ENCODE measurements around the gene DIPK1A.

DIPK1A gene

GRCh38 chr1:92952714-92953113 lies 8.5 kb downstream of the DIPK1A start:
- DNase-seq = no peak

DNA sequence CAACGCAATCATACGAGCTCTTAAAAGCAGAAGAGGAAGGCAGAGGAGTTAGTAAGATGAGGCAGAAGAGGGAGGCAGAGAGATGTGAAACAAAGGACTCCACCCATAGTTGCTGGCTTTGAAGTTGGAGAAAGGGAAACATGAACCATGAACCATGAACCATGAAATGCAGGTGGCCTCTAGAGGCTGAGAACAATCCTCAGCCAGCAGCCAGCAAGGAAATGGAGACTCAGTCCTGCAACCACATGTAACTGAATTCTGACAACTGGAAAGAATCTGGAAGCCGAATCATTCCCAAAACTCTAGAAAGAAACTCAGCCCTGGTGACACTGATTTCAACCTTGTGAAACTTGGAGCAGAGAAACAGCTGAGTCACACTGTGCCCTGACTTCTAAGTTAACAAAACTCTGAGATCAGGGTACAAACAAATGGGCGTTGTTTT lies 10.1 kb downstream of the DIPK1A start:
- DNase-seq = no peak

DNA sequence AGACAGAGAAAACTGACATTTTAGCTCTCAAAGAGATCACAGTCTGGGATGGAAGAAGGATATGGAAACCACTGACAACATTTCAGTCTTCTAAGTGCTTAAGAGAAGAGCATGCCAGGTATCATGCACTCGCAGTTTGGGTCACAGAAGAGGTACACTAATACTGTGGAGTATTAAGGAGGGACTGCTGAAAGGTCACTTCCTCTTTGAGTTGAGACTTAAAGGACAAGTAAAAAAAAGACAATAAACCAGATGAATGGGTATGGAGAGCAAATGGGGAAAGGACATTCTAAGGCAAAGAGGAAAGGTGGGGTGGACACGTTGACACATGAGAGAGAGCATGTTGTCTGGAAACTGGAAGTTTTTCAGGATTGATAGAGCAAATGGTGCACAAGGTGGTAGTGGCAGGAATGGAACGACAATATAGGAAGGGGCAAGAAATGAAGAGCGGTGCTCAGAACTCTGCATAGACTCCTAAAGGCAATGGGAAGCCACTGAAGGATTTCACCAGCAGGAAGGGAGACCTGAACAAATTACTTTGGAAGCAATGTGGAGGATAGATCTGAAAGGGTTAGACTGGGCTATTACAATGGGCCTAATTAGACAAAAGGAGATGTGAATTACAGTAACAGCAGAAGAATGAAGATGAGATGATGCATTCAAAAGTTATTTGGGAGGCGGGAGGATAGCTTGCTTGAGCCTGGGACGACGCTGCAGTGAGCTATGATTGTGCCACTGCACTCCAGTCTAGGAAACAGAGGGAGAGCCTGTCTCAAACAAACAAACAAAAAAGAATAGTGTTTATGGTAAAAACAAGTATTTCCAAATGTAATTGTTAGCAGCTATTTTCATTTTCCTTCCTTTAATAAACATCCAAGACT lies 11.1 kb downstream of the DIPK1A start:
- DNase-seq = no peak

- DNase-seq = no peak
Observed at GRCh38 chr1:92948071-92948470, 13.2 kb downstream of the DIPK1A start.

- no peak for DNase-seq
Observed at GRCh38 chr1:92945748-92946270, 15.5 kb downstream of the DIPK1A start.

DNA sequence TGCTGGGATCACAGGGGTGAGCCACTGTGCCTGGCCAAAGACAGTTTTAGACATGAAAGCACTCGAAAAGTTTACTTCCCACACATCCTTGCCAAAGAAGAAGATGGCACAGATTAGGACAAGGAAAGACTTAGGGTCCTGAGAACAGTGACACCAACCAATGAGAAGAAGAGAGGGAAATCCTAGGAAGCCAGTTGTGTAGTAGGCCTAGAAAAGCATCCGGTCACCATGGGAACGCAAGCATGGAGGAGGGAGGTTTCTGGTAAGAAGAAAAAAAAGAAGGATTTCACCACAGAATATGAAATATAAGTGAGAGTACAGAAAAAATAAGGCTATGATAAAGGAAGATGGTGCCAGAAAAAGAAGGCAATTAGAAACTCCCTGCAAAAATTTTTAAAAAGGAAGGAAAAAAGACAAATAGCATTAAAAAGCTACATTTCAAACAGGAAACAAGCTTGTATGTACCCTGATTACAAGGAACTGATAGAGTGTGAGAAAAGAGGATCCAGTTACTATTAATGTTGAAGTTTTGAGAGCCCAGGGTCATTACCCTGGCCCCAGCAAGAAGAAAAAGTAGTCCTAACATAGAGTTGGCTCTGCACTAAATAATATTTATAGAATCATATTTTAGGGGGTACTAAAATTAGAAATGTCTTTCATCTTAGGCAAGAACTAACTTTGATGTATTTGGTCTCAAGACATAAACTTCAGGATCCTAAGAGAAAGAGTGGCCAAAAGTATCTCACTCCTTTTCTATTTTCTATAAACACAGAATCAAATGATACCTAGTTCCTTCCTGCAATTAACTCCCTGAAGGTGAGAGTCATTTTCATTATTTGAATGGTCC lies 16.1 kb downstream of the DIPK1A start:
- DNase-seq = no peak

DNA sequence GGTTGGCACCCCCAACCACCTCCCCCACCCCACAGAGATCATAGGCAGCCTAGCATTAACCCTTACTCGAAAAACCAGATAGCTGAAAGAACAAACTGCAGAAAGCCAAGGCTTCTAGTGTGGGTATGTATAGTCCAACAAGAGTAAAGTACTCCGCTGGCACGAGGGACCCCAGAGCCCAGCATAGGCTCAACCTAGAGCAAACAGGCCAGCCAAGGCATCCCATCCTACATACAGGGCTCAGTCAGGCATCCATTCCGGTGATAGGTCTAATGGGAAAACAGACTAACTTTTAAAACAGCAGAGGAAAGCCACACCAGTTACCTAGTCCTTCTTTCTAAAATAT lies 17.8 kb downstream of the DIPK1A start:
- no peak for DNase-seq

DNA sequence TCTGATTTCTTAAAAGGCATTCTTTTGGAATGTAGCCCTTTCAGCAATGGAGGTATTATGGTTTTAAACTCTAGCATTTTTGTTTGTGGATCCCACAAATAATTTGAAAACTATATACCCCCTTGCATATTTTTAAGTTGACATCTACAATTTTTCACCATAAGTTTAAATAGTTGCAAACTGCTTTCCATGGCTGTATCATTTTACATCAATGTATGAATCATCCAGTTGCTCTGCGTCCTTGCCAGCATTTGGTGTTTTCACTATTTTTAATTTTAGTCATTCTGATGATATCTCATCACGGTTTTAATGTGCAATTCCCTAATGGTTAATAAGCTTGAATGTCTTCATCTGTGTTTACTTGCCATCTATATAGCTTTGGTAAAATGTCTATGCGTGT lies 20.7 kb downstream of the DIPK1A start:
- DNase-seq = no peak

DNA sequence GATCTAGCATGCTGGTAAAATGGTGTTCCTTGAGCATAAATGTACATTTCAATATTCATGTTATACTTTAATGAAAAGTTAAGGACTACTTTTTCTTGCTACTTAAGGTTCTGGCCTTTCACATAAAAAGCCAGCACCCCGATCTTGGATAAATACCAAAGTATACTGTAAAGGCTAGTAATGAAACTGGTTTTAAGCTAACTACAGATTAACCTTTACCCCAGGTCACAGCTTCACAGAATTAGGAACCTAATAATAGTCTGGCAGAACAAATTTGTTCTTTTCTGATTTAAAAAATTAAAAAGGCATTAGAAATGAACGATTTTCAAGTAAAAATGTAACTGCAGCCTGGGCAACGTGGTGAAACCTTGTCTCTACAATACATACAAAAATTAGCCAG lies 23.5 kb downstream of the DIPK1A start:
- no peak for DNase-seq

GRCh38 chr1:92936865-92937264 lies 24.4 kb downstream of the DIPK1A start:
- no peak for DNase-seq

DNA sequence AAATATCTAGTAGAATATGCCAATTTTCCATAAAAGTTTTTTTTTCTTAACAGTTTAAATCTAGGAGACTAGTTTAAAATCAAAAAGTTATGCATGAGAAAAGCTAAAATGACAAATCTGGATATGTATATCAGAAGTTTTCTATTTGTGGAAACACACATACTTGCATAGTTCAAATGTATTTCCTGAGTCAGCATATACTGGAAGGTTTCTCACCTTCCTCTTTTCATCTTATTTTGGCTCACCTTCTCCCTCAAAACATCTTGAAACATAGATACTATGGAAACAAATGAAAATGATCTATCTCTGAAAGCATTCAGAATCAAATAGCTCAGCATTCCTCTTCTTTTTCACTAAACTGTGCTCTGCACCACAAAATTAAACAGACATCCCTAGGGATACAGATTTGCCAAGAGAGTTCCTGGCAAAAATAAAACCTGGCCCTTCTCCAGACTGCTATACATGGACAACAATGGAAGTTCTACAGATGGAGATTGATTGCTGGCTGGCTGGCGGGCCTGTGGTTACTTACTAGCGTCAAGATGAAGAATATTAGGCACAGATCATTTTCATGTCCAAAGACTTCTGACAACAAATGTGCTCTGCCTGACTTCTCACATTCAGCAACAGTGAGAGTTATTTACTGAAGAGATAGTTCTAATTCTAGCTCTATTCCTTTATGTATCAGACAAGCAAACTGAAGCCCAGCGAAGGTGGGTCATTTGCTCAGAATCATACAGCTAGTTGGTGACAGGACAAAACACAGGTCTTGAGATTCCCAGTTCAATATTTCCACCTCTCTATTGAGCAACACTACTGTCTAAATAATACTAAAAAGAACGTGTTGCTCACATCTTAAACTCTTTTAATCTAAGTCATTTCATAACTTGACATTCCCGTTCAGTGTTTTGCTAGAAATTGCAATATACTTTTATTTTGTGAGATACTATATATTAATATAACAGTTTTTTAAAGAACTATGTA lies 26.6 kb downstream of the DIPK1A start:
- DNase-seq = no peak

GRCh38 chr1:92933459-92933858 lies 27.8 kb downstream of the DIPK1A start:
- no peak for DNase-seq

- DNase-seq = no peak
Observed at GRCh38 chr1:92931691-92932090, 29.6 kb downstream of the DIPK1A start.

DNA sequence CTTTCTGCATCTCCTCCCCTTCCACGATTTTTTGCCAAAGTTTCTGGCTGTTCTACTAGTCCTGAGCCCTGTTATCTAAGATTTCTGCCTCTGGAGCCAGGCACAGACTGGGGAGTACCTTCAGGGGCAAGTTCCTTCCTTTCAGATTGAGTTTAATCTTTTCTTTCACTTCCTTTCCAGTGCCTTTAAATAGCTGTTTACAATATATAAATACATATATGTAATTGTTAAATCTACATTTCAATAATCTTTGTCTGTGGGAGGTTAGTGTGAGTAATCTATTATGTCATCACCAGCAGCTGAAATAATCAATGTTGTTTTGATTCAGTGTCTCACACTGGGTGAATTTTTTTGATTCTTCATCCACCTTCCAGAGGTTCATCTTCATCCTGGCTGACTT lies 31.8 kb downstream of the DIPK1A start:
- DNase-seq = no peak

GRCh38 chr1:92927870-92928269 lies 33.4 kb downstream of the DIPK1A start:
- no peak for DNase-seq

GRCh38 chr1:92926873-92927272 lies 34.4 kb downstream of the DIPK1A start:
- no peak for DNase-seq

DNA sequence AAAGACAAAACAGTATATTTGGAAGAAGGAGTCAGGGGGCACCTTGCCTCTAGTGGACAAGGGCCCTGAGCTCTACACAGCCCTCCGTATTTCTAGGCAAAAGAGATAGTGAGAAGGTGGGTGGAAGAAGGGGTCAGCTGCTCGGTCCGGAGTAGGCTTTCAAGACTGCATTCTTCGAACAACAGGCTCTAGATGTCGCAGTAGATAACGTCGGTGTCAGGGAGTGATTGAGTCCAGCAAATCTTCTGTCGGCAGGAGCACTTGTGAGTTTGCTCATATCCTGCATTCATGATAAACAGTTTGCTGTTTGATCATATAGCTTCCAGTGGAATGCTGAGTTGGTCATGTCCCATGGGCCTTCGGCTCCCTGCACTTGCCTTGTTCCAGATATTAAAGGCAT lies 36.8 kb downstream of the DIPK1A start:
- no peak for DNase-seq

DNA sequence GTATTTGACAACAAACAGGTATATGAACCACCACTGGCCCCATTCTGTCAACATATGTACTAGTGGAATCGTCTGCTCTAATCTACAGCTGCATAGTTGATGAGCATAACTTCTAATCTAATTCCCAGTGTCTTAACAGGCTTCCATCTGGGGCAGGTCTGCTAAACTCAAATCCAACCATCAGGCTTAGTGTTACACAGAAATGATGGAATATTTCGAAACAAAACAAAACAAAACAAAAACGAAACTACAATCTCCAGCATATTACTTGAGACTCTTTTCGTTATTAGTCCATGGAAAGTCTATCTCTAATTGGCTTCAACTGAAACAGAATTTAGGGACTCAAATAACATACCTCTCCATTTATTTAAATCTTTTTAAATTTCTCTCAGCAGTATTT lies 37.6 kb downstream of the DIPK1A start:
- DNase-seq = no peak

DNA sequence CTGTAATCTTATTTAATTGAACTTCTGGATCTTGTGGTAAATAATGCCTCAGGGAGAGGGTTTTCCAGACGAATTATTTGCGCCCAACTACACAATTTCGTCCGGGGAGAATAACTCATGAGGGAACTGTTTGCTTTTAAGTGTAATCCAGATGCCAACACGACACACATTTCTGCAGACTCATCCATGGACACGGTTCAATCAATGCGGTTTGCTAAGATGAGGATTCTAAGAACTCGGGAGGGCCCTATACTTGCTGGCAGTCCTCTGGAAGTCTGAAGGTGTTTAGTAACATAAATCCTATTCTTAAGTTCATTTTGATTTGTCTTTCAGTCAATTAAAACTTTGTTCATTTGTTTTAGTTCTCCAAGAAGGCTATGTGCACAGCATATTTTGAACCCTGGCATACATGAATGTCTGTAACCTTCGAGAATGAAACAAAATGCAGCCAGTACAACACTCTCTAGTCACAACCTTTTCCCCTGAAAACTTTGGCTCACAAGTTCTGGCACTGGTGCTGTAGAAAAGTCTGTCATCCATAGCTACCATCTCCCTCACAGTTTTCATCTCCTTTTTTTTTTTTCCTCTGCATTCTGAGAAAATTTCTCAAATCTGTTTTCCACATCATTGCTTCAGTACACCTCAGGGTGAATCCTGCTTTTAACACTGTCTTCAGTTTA lies 38.8 kb downstream of the DIPK1A start:
- DNase-seq = no peak

DNA sequence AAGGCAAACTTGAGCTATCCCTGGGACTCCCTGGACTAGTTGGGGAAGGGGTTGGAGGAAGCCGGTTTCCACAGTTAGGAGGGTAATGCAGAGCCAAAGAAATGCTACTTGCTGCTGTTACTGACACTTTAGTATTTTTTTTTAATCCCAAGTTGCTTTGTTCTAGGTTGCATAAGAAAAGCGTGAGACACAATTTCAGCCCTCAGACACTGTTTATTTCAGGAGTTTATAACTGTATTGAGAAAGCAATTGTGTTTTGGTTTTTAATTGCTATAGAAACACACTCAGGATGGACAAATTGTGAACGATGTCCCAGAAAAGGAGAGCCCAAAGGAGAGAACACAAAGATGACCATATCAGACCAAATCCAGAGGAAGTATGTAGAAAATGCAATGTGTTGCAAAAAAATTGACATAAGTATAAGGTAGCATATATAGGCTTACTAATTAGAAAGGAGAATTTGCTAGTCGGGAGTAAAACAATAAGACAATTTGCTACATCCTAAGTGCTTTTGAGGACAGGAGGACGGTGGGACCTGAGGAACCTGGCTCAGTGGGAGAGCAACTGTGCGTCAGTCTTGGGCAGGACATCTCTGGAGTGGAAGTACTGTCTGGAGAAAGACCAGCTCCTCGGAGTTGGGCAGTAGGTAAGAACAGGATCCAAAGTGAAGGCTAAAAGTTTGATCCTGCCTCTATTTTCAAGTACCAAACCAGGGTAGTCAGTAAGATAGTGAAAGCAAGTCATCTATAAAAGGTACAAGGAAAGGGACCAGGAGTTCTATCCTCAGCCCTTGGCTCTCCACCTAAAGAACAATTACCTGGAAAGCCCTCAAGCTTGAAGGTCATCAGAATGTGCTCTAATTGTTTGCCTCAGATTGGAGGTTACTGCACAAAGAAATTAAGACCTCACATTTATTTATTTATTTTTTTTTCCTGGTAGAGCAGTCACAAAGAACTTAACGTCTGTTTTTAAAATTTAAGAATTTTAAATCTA lies 39.9 kb downstream of the DIPK1A start:
- DNase-seq = no peak

- DNase-seq = no peak
Observed at GRCh38 chr1:92916899-92917298, 44.4 kb downstream of the DIPK1A start.
